Mesenteric fat pad (tissue), 1 donor: ENCODE results near the gene IZUMO4. TPM values are rescaled to one million over a fixed set of nuclear protein-coding genes. Genes with fewer than 3 reads are reported as not detected.

ENCODE experiments used
- DNase-seq: peaks from one replicate; pipeline ENCODE4 v3.0.0-alpha.2; 2020; ENCODE audit warnings: low spot score
- total RNA-seq: library from RNA; stranded (reverse); fragmentation: NEBNext Ultra II Directional; extraction: Animal tissue kit (Norgen Biotek cat#: 25700); gene quantifications from one replicate; pipeline ENCODE4 v1.2.1, GENCODE V29; 2021
- donor health status: DM: yes; HTN: yes; CAD: no.

Gene IZUMO4
- total RNA-seq, 1 donor from 2014 or later: 2.4 TPM

- DNase-seq: no peak
These were observed 6.5 kb downstream of the IZUMO4 start for GRCh38 chr19:2103045-2103707.

- DNase-seq: no peak
These were observed 11.7 kb downstream of the IZUMO4 start for GRCh38 chr19:2108251-2109016.

- no peak for DNase-seq
These were observed 12.5 kb downstream of the IZUMO4 start for GRCh38 chr19:2109046-2109864.

GRCh38 chr19:2110822-2111221 is 14.1 kb downstream of the IZUMO4 start:
- no peak for DNase-seq

- no peak for DNase-seq
These were observed 14.7 kb downstream of the IZUMO4 start for GRCh38 chr19:2111425-2111824.

- no peak for DNase-seq
These were observed 15.2 kb downstream of the IZUMO4 start for GRCh38 chr19:2111886-2112285.

GRCh38 chr19:2112516-2113320 is 16.0 kb downstream of the IZUMO4 start:
- no peak for DNase-seq

- DNase-seq: no peak
These were observed 16.9 kb downstream of the IZUMO4 start for GRCh38 chr19:2113439-2114211.

- no peak for DNase-seq
These were observed 17.5 kb downstream of the IZUMO4 start for GRCh38 chr19:2114218-2114617.

- DNase-seq: no peak
These were observed 18.1 kb downstream of the IZUMO4 start for GRCh38 chr19:2114821-2115220.

GRCh38 chr19:2115324-2115723 is 18.6 kb downstream of the IZUMO4 start:
- DNase-seq: no peak

GRCh38 chr19:2115911-2116426 is 19.3 kb downstream of the IZUMO4 start:
- no peak for DNase-seq

GRCh38 chr19:2116507-2116906 is 19.8 kb downstream of the IZUMO4 start:
- DNase-seq: no peak

GRCh38 chr19:2117215-2117960 is 20.7 kb downstream of the IZUMO4 start:
- DNase-seq: no peak

- DNase-seq: no peak
These were observed 21.7 kb downstream of the IZUMO4 start for GRCh38 chr19:2118438-2118837.

GRCh38 chr19:2119921-2120785 is 23.4 kb downstream of the IZUMO4 start:
- no peak for DNase-seq

- no peak for DNase-seq
These were observed 24.1 kb downstream of the IZUMO4 start for GRCh38 chr19:2120821-2121220.

- DNase-seq: no peak
These were observed 24.8 kb downstream of the IZUMO4 start for GRCh38 chr19:2121416-2122051.
